HG02981 (cell line): ENCODE data around the gene CACNA1H.
"Not testable (repeated sequence)": the region's sequence is repeated elsewhere in the genome, so short reads cannot be mapped to it uniquely, and the experiment has no call there.

Experiments used
- ATAC-seq: cut with Tn5 transposase; IDR thresholded peaks from one replicate; pipeline ENCODE4 v1.9.1; 2021; ENCODE audit warnings: mild to moderate bottlenecking, moderate library complexity; ENCODE audit not compliant: unreplicated experiment

CACNA1H gene

GRCh38 chr16:1223355-1224214 lies 70.7 kb downstream of the CACNA1H start:
- no peak for ATAC-seq

DNA sequence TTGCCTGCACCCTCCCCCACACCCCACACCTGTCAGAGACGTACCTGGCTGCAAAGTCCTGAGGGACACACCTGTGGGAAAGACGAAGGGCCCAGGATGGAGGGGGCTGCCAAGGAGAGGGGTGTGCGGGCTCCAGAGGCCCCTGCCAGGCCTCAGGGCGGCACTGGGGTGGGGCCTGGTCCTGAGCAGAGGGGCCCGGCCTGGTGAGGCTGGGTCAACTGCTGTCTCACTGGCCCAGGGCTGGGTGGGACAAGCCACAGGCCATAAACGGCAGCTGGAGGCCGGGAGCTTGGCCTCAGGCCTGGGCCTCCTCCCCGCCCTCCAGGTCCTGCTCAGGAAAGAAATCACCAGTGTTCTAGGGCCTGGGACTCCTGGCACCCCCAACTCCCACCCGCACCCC lies 71.7 kb downstream of the CACNA1H start:
- no peak for ATAC-seq

DNA sequence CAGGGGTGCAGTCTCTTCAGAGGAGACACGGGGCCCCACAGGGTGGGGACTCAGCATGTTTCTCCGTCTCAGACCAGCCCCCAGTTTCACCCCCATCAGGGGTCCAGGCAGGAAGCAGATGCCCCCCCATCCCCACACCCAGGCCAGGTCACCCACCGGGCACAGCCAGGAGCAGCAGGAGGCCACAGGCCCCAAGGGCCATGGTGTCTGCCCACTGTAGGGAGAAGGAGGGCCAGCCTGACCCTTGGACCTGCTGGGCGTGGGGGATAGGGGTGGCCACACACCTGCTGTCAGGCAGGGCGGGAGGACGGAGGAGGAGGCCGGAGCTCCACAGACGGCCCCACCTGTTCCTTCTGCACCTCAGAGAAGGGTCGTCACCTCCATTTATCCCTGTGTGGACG lies 72.1 kb downstream of the CACNA1H start, which contains the start of gene TPSG1:
Gene TPSG1 (minus strand): TSS at position 218 of the 401 bp plus-strand sequence. CDS start 16 bp downstream, at position 202.
- ATAC-seq = no peak

- not testable (repeated sequence) for ATAC-seq
Measured at GRCh38 chr16:1225728-1226311, 72.9 kb downstream of the CACNA1H start.

DNA sequence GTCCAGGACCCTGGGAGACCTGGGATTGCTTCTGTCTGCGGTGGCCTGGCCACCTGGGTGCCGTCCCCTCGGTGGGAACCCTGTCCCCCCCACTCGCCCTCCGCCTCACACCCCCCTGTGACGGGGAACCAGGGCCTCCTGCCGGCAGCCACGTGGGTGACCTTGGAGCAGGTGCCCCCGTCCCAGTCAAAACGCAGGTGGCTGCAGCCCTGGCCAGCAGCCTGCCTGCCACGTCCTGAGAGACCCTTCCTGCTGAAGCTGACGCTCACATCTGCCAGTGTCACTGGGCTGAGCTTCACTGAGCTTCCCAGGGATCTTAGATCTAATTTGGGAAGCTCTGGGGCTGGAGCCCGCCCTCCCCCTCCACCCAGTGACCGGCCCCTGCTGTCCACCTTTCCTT lies 73.8 kb downstream of the CACNA1H start:
- ATAC-seq = not testable (repeated sequence)

GRCh38 chr16:1228227-1228626 lies 75.3 kb downstream of the CACNA1H start:
- not testable (repeated sequence) for ATAC-seq

- not testable (repeated sequence) for ATAC-seq
Measured at GRCh38 chr16:1229476-1229875, 76.6 kb downstream of the CACNA1H start.

GRCh38 chr16:1230084-1230470 lies 77.2 kb downstream of the CACNA1H start, which contains the start of gene TPSB2:
TSS of gene TPSB2 (minus strand) at chr16:1230184. CDS start at chr16:1229951, 233 bp downstream.
- ATAC-seq = not testable (repeated sequence)

DNA sequence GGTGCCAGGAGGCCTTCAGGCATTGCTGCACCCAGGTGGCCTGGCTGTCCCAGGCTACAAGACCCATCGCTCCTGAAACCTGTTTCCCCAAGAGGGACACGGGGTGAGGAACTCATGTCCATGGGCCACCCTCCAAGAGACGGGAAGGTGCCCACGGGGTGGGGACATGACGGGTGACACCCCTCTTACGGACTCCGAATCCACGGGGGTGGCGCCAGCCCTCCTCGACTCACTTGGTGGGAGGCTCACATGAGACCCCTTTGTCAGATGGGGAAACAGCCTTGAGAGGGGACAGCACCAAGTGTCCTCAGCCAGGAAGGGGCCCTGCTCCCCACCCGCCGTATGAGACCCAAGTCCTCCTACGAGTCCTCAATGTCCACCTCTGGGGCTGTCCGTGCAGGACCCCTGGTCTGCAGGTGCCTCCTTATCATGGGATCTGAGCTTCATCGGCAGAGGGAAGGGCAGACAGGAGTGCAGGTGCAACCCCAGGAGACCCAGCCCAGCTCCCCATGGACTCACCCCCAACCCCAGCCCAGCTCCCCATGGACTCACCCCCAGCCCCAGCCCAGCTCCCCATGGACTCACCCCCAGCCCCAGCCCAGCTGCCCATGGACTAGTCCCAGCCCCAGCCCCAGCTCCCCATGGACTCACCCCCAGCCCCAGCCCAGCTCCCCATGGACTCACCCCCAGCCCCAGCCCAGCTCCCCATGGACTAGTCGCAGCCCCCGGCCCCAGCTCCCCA lies 77.7 kb downstream of the CACNA1H start:
- ATAC-seq = not testable (repeated sequence)

DNA sequence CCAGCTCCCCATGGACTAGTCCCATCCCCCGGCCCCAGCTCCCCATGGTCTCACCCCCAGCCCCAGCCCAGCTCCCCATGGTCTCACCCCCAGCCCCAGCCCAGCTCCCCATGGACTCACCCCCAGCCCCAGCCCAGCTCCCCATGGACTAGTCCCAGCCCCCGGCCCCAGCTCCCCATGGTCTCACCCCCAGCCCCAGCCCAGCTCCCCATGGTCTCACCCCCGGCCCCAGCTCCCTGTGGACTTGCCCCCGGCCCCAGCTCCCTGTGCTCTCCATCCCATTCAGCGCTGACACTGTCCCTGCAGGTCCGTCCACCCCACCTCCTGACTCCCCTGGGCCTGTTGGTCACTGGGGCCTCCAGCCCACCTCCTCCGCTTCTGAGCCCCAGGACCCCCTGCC lies 78.4 kb downstream of the CACNA1H start:
- ATAC-seq = not testable (repeated sequence)

DNA sequence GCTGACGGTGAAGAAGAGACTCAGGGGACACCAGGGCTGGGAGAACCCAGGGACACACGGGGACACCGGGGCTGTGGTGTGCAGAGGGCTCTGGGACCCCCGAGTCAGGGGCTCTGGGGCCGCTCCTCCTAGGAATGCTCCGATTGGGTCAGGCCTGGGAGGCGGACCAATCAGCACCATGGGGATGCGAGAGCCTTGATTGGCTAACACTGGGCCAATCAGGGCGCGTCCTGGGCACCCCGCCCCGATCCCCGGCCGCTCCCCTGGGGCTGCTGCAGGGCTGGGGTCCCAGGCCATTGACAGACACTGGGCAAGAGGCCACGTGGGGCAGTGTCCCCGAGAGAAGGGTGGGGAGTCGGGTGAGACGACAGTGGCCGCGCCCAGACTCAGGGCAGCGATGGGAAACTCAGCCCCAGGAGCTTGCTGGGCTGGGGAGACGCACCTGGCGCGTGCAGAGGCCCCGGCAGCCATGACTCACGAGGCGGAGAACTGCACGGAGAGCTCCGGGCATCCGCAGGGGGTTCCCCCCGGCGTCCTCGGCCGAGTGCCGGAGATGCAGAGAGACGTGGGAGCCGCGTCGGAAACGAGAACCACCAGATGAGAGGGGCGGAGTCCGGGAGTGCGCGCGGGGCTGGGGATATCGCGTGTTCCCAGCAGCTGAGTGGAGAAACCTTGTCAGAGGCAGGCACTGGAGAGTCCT lies 79.3 kb downstream of the CACNA1H start:
- not testable (repeated sequence) for ATAC-seq

DNA sequence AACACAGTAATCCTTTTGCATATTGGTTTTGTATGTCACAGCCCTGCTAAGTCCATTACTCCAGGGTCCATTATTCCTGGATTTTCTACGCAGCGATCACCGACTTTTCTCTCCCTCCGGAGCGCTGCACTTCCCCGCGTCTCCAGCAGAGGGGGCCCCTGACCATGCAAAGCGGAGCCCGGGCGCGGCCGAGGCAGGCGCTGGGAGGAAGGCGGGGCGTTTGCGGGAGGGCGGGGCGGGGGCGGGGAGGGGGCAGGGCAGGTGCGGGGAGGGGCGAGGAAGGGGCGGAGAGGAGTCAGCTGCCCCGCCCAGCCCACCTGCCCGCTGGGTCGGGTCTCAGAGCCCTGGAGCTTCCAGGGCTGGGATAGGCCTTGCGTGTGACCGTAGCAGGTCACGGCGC lies 83.8 kb downstream of the CACNA1H start:
- not testable (repeated sequence) for ATAC-seq

DNA sequence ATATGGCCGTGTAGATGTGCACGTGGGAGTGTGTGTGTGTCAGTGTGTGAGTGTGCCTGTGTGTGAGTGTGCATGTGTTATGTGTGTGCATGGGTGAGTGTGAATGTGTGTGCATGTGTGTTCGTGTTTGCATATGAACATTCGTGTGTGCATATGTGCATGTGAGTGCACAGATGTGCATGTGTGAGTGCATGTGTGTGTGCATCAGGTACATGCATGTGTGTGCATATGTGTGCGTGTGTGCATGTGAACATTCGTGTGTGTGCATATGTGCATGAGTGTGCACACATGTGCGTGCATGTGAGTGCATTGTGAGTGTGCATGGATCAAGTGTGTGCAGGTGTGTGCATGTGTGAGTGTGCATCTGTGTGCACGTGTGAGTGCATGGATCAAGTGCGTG lies 85.1 kb downstream of the CACNA1H start:
- ATAC-seq = no peak

DNA sequence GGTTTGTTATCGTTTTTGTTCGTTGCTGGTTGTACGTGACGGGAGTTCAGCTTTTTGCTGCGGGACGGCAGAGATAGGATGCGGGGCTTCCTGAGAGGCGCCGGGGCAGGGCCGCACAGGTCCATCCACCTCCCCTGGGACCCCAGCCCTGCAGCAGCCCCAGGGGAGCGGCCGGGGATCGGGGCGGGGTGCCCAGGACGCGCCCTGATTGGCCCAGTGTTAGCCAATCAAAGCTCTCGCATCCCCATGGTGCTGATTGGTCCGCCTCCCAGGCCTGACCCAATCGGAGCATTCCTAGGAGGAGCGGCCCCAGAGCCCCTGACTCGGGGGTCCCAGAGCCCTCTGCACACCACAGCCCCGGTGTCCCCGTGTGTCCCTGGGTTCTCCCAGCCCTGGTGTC lies 86.0 kb downstream of the CACNA1H start:
- ATAC-seq = not testable (repeated sequence)

GRCh38 chr16:1239575-1239974 lies 86.7 kb downstream of the CACNA1H start:
- ATAC-seq = not testable (repeated sequence)

DNA sequence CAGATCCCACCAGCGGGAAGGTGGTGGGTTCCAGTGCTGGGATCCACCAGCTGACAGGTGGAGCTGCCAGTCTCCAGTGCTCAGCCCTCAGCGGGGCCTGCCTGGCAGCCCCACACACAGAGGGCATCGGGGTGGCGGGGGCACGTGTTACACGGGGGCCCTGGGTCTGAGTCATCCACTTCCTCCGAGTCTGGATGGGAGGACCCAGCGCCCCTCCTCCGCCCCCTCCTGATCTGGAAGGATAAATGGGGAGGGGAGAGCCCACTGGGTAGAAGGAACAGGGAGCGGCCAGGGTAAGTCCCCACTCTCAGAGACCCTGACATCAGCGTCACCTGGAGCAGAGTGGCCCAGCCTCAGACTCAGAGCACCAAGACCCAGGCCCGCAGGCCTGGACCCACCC lies 87.5 kb downstream of the CACNA1H start, which contains the start of gene TPSAB1:
Gene TPSAB1 (plus strand): TSS at position 270 of the 400 bp plus-strand sequence. CDS start 234 bp downstream, outside the sequence.
- ATAC-seq = not testable (repeated sequence)

- ATAC-seq = not testable (repeated sequence)
Measured at GRCh38 chr16:1241081-1241480, 88.2 kb downstream of the CACNA1H start.

- ATAC-seq = not testable (repeated sequence)
Measured at GRCh38 chr16:1243363-1243762, 90.5 kb downstream of the CACNA1H start.

- ATAC-seq = not testable (repeated sequence)
Measured at GRCh38 chr16:1243907-1244850, 91.3 kb downstream of the CACNA1H start.
